Prostate gland (tissue), 2 donors: ENCODE data around the gene IGFBP3. TPM values are rescaled to one million over a fixed set of nuclear protein-coding genes. Genes with fewer than 3 reads are reported as not detected.
"Not testable (repeated sequence)": the region's sequence is repeated elsewhere in the genome, so short reads cannot be mapped to it uniquely, and the experiment has no call there.

ENCODE experiments used
- DNase-seq: peaks from one replicate; pipeline ENCODE4 v3.0.0-alpha.2; 2019; ENCODE audit warnings: low spot score
- H3K27ac ChIP-seq, 2 donors: fragments of 200-600 bp; sonication (generic); 2 replicates each; pipeline ENCODE4 v1.5.1; 2017 to 2019
- H3K27me3 ChIP-seq: fragments of 200-600 bp; sonication (generic); replicated peaks from 2 replicates; pipeline ENCODE4 v1.5.1; 2019; ENCODE audit not compliant: insufficient read depth
- H3K36me3 ChIP-seq, 2 donors: fragments of 200-600 bp; sonication (generic); 1 replicate in 1 of 2; 2 replicates in 1 of 2; pipeline versions ENCODE4 v1.5.1 to v1.8.1; 2017 to 2019
- H3K4me1 ChIP-seq: fragments of 200-600 bp; sonication (generic); replicated peaks from 2 replicates; pipeline ENCODE4 v1.5.1; 2019
- H3K4me3 ChIP-seq, 2 donors: fragments of 200-600 bp; sonication (generic); 2 replicates each; pipeline ENCODE4 v1.5.1; 2017 to 2019
- H3K9me3 ChIP-seq: fragments of 200-600 bp; sonication (generic); 2 replicates; pipeline ENCODE4 v1.5.1; 2017
- CTCF ChIP-seq, 4 experiments: fragments of 200-600 bp in 2 of 4; fragments of 450-650 bp in 2 of 4; sonication (generic) in 2 of 4; IDR thresholded peaks; 1 replicate in 3 of 4; 2 replicates in 1 of 4; pipeline ENCODE4 v1.5.1; 2016 to 2019; ENCODE audit warnings: antibody characterized with exemption in 4 of 4, mild to moderate bottlenecking in 2 of 4, moderate library complexity in 2 of 4
- POLR2A ChIP-seq: fragments of 450-650 bp; IDR thresholded peaks from one replicate; pipeline ENCODE4 v1.6.1; 2016; ENCODE audit warnings: antibody characterized with exemption, mild to moderate bottlenecking
- POLR2AphosphoS5 ChIP-seq: sonication (generic); formaldehyde crosslinking; IDR thresholded peaks from one replicate; pipeline ENCODE4 v1.6.1; 2017; ENCODE audit warnings: antibody characterized with exemption
- WGBS: methylation state at CpG from one replicate; pipeline ENCODE4 v1.1.5; 2018; 5-methylcytosine and 5-hydroxymethylcytosine counted together
- intact Hi-C: fragments of 100-400 bp; cut with DNase I; formaldehyde crosslinking; loops from one replicate; pipeline ENCODE4 v1.14.2; 2022
- total RNA-seq, 2 donors: library from RNA; depleted of rRNA; stranded (reverse); fragments of >200 nt; gene quantifications; one replicate each; pipeline ENCODE4 v1.1.0, GENCODE V29; 2016

Gene IGFBP3
- total RNA-seq, 2 donors from 2014 or later = 71.6 to 105 TPM

- 91% methylated on average over 5 of the region's 5 CpGs for whole genome bisulfite sequencing
- DNase-seq = no peak
- H3K4me1 ChIP-seq = no peaks in the 10 kb centered on the region
- H3K27ac ChIP-seq = no peak overlapping the region
- intact Hi-C loops = no loop called here
- H3K36me3 ChIP-seq = no peaks in the 10 kb centered on the region
- no peak overlapping the region for H3K4me3 ChIP-seq
- H3K27me3 ChIP-seq = no peaks in the 10 kb centered on the region
- TF ChIP-seq POLR2AphosphoS5 = no peak
- no peak for TF ChIP-seq POLR2A
- TF ChIP-seq CTCF (IDR thresholded peaks at IDR 0.05) = no peak
- no peaks in the 10 kb centered on the region for H3K9me3 ChIP-seq
Measured at GRCh38 chr7:45967591-45968157, 46.6 kb upstream of the IGFBP3 start.

DNA sequence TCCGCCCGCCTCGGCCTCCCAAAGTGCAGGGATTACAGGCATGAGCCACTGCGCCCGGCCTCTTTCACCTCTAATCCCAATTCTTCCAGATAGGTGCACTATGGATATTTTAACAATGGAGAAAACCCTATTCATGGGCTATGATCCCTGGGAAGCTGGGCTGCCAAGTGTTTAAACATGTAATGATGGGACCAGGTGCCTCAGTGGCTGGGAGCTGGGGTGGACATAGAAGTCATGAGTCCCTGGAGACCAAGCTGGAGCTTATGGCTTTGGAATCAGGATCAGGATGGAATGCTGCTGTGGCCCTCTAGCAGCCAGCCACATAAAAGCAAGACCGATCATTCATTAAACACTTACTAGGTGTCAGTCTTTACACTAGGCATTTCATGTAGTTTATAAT, 41.8 kb upstream of the IGFBP3 start:
- 98% methylated on average over 6 of the region's 6 CpGs for WGBS
- no peak for TF ChIP-seq POLR2A
- TF ChIP-seq POLR2AphosphoS5 = no peak
- no peak for TF ChIP-seq CTCF (IDR thresholded peaks at IDR 0.05)
- Histone ChIP-seq H3K36me3 (no peaks in the 10 kb centered on the region), H3K27me3 (no peaks in the 10 kb centered on the region), H3K9me3 (no peaks in the 10 kb centered on the region), H3K27ac (no peak overlapping the region), H3K4me1 (no peaks in the 10 kb centered on the region), H3K4me3 (no peak overlapping the region)
- intact Hi-C loops = no loop called here
- no peak for DNase-seq

GRCh38 chr7:45957721-45958120, 36.6 kb upstream of the IGFBP3 start:
- Histone ChIP-seq H3K4me3 (no peak overlapping the region), H3K27me3 (no peaks in the 10 kb centered on the region), H3K4me1 (no peaks in the 10 kb centered on the region), H3K9me3 (no peaks in the 10 kb centered on the region), H3K27ac (no peak overlapping the region), H3K36me3 (no peaks in the 10 kb centered on the region)
- intact Hi-C loops = no loop called here
- DNase-seq = no peak
- 79% methylated on average over 3 of the region's 3 CpGs for WGBS
- TF ChIP-seq POLR2AphosphoS5 = no peak
- TF ChIP-seq POLR2A = no peak
- TF ChIP-seq CTCF (IDR thresholded peaks at IDR 0.05) = no peak

DNA sequence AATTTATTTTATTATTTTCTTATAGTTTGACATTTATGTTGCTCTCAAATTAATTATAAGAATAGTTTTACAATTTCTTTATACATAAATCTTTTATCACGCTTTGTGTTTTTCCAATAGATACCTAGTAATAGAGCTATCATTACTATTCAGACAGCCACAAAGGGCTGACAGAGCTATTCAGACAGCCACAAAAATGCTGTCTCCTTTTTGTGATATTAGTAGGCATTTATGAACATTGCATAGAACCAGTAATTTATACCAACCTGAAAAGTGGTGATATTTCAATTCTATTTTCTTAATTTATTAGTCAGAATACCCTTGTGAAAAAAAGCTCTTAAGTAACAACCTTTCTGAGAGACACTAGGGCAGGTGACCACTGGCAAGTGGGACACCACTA, 34.2 kb upstream of the IGFBP3 start:
- TF ChIP-seq CTCF (IDR thresholded peaks at IDR 0.05) = no peak
- TF ChIP-seq POLR2AphosphoS5 = no peak
- TF ChIP-seq POLR2A = no peak
- Histone ChIP-seq H3K4me3 (no peak overlapping the region), H3K27ac (no peak overlapping the region), H3K36me3 (no peaks in the 10 kb centered on the region), H3K4me1 (no peaks in the 10 kb centered on the region), H3K9me3 (no peaks in the 10 kb centered on the region), H3K27me3 (no peaks in the 10 kb centered on the region)
- DNase-seq = no peak
- intact Hi-C loops = no loop called here
- WGBS = 98% methylated on average over 1 of the region's 1 CpG

DNA sequence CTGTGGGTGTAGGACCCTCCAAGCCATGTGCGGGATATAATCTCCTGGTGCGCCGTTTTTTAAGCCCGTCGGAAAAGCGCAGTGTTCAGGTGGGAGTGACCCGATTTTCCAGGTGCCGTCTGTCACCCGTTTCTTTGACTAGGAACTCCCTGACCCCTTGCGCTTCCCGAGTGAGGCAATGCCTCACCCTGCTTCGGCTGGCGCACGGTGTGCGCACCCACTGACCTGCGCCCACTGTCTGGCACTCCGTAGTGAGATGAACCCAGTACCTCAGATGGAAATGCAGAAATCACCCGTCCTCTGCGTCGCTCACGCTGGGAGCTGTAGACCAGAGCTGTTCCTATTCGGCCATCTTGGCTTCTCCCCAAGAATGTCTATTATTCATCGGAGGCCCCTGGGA, 32.0 kb upstream of the IGFBP3 start:
- DNase-seq, H3K27ac ChIP-seq, H3K4me1 ChIP-seq, H3K9me3 ChIP-seq, intact Hi-C loops, H3K27me3 ChIP-seq, H3K4me3 ChIP-seq, H3K36me3 ChIP-seq: not testable (repeated sequence)
- WGBS = 85% methylated on average over 23 of the region's 23 CpGs
